ENCODE results near the gene LRRC37B.
"Not testable (repeated sequence)": the region's sequence is repeated elsewhere in the genome, so short reads cannot be mapped to it uniquely, and the experiment has no call there.

The LRRC37B gene

GRCh38 chr17:32006957-32007462 lies at the start of gene LRRC37B:
Gene LRRC37B, plus strand, starts transcription at chr17:32007383. Its CDS starts 14,010 bp downstream, at chr17:32021393.
- peak; percentile 86 for DNase-seq

- DNase-seq, result not testable (repeated sequence)
Observed at GRCh38 chr17:31964131-31964530, 43.1 kb upstream of the LRRC37B start.

- DNase-seq, result no peak
Observed at GRCh38 chr17:31967648-31968047, 39.5 kb upstream of the LRRC37B start.

GRCh38 chr17:31970416-31970815 lies 36.8 kb upstream of the LRRC37B start:
- not testable (repeated sequence) for DNase-seq

DNA sequence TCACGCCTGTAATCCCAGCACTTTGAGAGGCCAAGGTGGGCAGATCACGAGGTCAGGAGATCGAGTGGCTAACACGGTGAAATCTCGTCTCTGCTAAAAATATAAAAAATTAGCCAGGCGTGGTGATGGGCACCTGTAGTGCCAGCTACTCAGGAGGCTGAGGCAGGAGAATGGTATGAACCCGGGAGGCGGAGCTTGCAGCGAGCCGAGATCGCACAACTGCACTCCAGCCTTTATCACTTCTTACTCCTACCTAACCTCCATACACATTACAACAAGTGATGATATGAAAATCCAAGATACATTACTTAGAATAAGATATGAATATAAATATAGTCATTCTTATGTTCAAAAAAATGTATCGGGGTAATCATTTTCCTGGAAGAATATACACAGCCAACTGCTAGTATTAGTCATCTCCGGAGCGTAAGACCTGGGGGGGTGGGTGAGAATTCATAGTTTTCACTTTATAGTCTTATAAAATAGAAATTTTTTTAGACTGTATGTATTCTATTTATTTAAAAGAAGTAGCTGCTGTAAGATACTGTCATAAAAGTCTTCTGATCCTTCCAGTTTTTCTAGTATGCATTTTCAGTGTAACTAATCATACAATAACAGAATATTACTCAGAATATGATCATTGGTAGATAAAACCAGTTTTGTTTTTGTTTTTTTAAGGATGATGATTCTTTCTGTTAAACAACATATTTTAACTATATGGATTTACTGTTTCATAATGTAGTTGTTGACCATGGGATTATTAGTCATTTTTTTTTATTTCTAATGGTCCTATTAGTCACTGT lies 32.7 kb upstream of the LRRC37B start:
- not testable (repeated sequence) for DNase-seq

GRCh38 chr17:31975391-31975790 lies 31.8 kb upstream of the LRRC37B start:
- DNase-seq, result not testable (repeated sequence)

GRCh38 chr17:31991821-31992220 lies 15.4 kb upstream of the LRRC37B start:
- DNase-seq, result not testable (repeated sequence)

DNA sequence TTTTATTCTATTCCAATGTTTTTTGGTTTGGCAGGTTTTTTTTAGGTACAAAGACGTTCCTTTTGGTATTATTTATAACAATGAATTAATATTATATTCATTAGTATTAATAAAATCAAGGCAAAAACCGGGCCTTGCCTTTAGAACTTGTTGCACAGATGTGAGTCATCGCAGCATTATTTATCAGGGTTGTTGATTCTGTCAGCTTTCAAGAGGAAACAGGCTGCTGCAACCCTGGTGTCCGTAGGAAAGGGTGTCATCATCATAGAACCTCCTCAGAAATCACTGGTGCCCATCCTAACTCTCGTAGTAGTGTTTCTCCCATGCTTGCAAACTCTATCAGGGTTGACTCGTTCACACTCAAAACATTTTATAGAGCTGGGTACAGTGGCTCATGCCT lies 10.2 kb upstream of the LRRC37B start:
- DNase-seq, result no peak

DNA sequence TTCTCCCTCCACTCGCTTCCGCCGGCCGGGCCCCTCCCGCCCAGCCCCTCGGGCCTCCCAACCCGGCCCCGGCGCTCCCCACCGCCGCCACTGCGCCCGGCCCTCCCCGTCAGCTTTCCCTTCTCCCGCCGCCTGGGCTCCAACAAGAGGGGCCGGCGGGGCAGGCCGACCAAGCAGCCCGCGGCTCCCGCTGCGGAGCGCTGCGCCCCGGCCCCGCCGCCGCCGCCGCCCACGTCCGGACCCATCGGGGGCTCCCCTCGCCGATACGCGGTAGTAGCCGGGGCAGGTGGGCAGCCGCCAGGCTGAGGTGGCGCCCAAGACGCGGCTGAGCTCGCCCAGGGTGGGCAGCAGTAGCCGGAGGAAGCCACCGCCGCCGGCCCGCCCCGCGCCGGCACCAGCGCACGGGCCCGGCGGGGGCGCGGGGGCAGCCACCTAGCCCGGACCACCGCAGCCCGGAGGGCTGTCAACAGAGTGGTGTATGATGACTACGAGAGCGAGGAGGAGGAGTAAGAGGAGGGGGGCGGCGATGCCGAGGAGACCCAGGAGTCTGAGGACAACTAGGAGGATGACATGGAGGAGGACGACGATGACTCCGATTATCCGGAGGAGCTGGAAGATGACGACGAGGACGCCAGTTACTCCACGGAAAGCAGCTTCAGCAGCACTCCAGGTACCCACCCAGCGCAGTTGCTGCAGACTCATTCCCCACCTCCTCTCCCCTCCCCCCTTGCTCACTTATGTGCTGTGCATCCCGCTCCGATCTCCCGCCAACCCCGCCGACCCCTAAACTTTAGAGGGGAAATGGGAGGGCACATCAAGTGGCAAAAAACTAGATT lies 498 bp downstream of the LRRC37B start:
- peak; percentile 26 for DNase-seq

- DNase-seq, result no peak
Observed at GRCh38 chr17:32009262-32009542, 2.0 kb downstream of the LRRC37B start.

- no peak for DNase-seq
Observed at GRCh38 chr17:32010114-32010513, 2.9 kb downstream of the LRRC37B start.

GRCh38 chr17:32015245-32016013 lies 8.2 kb downstream of the LRRC37B start:
- no peak for DNase-seq

DNA sequence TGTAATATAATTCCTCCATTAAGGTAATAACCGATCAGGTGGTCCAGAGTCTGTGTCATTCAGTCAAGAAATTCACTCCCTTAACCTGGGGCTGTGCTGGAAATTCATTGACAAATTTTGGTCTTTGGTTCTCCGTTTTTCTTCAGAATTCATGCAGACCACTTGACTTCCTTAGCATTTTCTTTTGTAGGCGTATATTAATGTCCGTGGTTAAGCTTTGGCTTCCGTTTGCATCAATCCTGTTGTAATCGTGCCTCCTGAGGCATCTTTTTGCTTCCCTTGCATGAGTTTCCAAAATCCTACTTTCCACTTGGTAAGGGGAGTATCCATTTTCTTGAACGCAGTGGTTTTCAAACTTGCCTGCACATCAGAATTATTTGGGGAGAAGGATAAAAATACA lies 9.0 kb downstream of the LRRC37B start:
- no peak for DNase-seq

- DNase-seq, result no peak
Observed at GRCh38 chr17:32019228-32019627, 12.0 kb downstream of the LRRC37B start.

DNA sequence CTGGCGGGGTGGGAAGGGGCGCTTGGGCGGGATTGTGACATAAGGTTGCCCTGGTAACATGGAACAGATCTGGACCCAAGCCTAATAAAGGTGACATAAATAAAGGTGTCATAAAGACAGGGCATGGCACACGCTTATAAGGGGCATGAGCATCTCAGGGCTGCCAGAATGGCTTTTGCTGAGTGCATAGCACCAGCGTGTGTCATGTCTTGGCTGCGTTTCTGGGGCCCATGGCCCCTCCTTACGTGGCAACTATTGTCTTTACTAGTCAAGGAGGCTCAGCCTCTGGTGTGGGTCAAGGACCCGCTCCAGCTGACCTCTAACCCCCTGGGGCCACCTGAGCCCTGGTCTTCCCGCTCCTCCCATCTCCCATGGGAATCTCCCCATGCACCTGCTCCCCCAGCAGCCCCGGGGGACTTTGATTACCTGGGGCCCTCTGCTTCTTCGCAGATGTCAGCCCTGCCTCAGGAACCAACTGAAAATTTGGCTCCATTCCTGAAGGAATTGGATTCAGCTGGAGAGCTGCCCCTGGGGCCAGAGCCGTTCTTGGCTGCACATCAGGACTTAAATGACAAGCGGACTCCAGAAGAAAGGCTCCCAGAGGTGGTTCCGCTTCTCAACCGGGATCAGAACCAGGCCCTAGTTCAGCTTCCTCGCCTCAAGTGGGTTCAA lies 13.9 kb downstream of the LRRC37B start:
- no peak for DNase-seq

GRCh38 chr17:32021615-32021955 lies 14.4 kb downstream of the LRRC37B start:
- DNase-seq, result no peak

- DNase-seq, result not testable (repeated sequence)
Observed at GRCh38 chr17:32022554-32022953, 15.4 kb downstream of the LRRC37B start.

DNA sequence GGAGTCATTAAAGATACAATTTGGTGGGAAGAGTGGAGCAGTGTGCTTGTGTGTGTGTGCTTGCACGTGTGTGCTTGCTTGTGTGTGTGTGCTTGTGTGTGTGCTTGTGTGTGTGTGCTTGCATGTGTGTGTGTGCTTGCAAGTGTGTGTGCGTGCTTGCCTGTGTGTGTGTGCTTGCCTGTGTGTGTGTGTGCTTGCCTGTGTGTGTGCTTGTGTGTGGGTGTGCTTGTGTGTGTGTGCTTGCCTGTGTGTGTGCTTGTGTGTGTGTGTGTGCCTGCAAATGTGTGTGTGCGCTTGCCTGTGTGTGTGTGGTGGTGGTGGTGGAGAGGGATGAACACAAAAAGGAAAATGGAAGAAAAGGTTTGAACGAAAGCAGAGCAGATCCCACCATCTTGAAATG lies 20.1 kb downstream of the LRRC37B start:
- not testable (repeated sequence) for DNase-seq

- DNase-seq, result no peak
Observed at GRCh38 chr17:32033223-32033622, 26.0 kb downstream of the LRRC37B start.

DNA sequence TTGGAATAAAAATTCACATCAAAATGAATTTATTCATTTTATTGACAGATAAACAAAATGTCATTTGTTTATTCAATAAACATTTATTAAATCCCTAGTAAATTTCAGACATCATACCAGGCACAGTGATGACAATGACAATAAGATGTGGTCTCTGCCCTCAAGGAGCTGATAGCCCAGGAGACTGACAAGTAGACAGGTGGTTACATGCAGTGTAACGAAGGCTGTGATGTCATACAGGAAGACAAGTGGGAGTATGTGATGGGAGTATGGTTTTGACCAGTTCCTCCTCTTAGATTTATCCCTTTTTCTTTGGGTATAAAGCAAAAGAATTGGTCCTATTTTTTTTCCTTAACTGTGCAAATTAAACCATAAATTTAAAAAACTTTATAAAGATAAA lies 26.6 kb downstream of the LRRC37B start:
- DNase-seq, result not testable (repeated sequence)

DNA sequence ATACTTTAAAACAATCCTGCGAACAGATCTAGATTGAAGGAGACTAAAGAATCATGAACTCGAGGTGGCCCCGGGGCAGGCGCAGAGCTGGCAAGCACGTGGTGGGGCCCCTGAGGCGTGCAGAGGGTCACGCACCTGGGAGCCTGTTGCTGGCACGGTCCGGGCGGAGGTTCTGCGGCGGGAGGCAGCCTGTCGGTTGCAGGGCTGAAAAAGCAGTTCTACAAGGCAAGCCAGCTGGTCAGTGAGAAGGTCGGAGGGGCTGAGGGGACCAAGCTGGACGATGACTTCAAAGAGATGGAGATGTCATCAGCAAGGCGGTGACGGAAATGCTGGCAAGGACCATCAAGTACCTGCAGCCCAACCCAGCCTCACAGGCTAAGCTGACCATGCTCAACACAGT lies 33.1 kb downstream of the LRRC37B start:
- not testable (repeated sequence) for DNase-seq

DNA sequence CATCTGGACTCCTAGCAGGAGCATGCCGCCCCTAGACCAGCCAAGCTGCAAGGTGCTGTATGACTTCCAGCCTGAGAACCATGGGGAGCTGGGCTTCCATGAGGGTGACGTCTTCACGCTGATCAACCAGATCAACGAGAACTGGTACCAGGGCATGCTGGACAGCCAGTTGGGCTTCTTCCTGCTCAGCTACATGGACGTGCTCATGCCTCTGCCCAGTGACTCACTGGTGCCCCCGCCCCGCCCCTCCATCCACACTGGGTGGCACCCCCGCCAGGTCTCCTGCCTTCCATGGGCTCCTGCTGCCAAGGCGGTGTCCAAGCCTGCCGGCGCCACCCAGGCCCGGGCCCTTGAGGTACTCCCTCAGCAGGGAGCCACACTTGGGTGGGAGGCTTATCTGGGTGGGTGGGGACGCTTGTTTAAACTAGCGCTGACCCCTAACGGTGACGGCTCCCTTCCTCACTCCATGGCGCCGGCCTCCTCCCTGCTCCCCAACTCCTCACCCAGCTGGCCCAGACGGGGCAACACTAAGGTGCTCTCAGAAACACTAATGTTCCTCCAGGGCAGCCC lies 34.2 kb downstream of the LRRC37B start:
- not testable (repeated sequence) for DNase-seq

Measured in CD4-positive, alpha-beta T cell treated with Interleukin-15 for 1 hour (primary cell).